GM12878 (cell line): Measurements from ENCODE around the gene CLEC4M. TPM values are rescaled to one million over a fixed set of nuclear protein-coding genes. Genes with fewer than 3 reads are reported as not detected.

Experiments
- ATAC-seq: fragments of 200-7000 bp; cut with Tn5 transposase; 3 replicates; pipeline ENCODE4 v1.9.1; 2020; ENCODE audit warnings: mild to moderate bottlenecking, moderate library complexity
- BruUV-seq: library from RNA; stranded (reverse); fragments of 400-500 nt; replicated peaks from 2 replicates; lab custom pipeline; 2021; lab: Mats Ljungman, UMichigan
- CTCF ChIA-PET: fragments of 300-600 bp; sonication (Branson Sonifier 250); formaldehyde crosslinking; extraction: SDS; loops from one replicate; lab custom pipeline; 2021; ENCODE audit warnings: inconsistent platforms; lab: Yijun Ruan, JAX
- POLR2A ChIA-PET: fragments of 350-600 bp; formaldehyde crosslinking; extraction: SDS; loops from one replicate; lab custom pipeline; 2021; ENCODE audit warnings: inconsistent platforms; lab: Charles Lee
- RAD21 ChIA-PET: fragments of 300-600 bp; sonication (Branson Sonifier 250); formaldehyde crosslinking; loops from one replicate; lab custom pipeline; 2023; ENCODE audit warnings: antibody characterized with exemption; ENCODE audit not compliant: unreplicated experiment; lab: Charles Lee
- SMC1A ChIA-PET: fragments of 300-600 bp; sonication (Branson Sonifier 250); formaldehyde crosslinking; loops from one replicate; lab custom pipeline; 2023; ENCODE audit not compliant: unreplicated experiment, uncharacterized antibody; lab: Charles Lee
- DNase-seq: peaks from one replicate; pipeline ENCODE4 v3.0.0-alpha.2; 2011; ENCODE audit warnings: low read depth, low spot score
- FAIRE-seq: peaks from 3 replicates; lab custom pipeline; 2011; peaks lifted over from hg19 to GRCh38; lab: Jason Lieb, UNC
- H2AFZ ChIP-seq: 2 replicates; pipeline ENCODE4 v1.6.0; 2011; ENCODE audit warnings: low read depth, low read length, control low read depth; ENCODE audit not compliant: control insufficient read depth
- H3K27ac ChIP-seq: 2 replicates; pipeline ENCODE4 v1.5.1; 2011; ENCODE audit warnings: control low read depth; ENCODE audit not compliant: control insufficient read depth, insufficient read depth
- H3K27me3 ChIP-seq, 2 experiments: replicated peaks in 1 of 2; 2 replicates each; pipeline versions ENCODE4 v1.6.0 to v1.6.1; 2011; ENCODE audit warnings: low read length in 1 of 2; ENCODE audit not compliant: control insufficient read depth in 2 of 2, insufficient read depth in 2 of 2
- H3K36me3 ChIP-seq, 2 experiments: 2 replicates each; pipeline ENCODE4 v1.5.1; 2011; ENCODE audit warnings: low read length in 1 of 2; ENCODE audit not compliant: control insufficient read depth in 2 of 2, insufficient read depth in 2 of 2
- H3K4me1 ChIP-seq: 2 replicates; pipeline ENCODE4 v1.6.1; 2011; ENCODE audit warnings: mild to moderate bottlenecking, low read length, moderate library complexity, mixed read lengths; ENCODE audit not compliant: control insufficient read depth, insufficient read depth
- H3K4me2 ChIP-seq: 2 replicates; pipeline ENCODE4 v1.6.0; 2011; ENCODE audit warnings: control low read depth; ENCODE audit not compliant: control insufficient read depth, insufficient read depth
- H3K4me3 ChIP-seq: fragments of 200-600 bp; sonication (generic); 2 replicates; pipeline ENCODE4 v1.5.1; 2016
- H3K79me2 ChIP-seq: 2 replicates; pipeline ENCODE4 v1.6.0; 2011; ENCODE audit warnings: low read length; ENCODE audit not compliant: control insufficient read depth, insufficient read depth
- H3K9ac ChIP-seq: 2 replicates; pipeline ENCODE4 v1.8.0; 2011; ENCODE audit warnings: low read length, control low read depth, mixed read lengths; ENCODE audit not compliant: control insufficient read depth, insufficient read depth
- H3K9me3 ChIP-seq: replicated peaks from 3 replicates; pipeline ENCODE4 v1.5.1; 2011; ENCODE audit warnings: mild to moderate bottlenecking, low read length; ENCODE audit not compliant: control insufficient read depth, insufficient read depth
- H4K20me1 ChIP-seq: 2 replicates; pipeline ENCODE4 v1.6.0; 2011; ENCODE audit not compliant: control insufficient read depth, insufficient read depth
- BCL3 ChIP-seq: IDR thresholded peaks from 2 replicates; pipeline ENCODE4 v1.6.1; 2011; ENCODE audit warnings: borderline replicate concordance, low read depth, mild to moderate bottlenecking, moderate library complexity, low read length; ENCODE audit not compliant: insufficient read depth, poor library complexity, severe bottlenecking
- CEBPB ChIP-seq, 2 experiments: fragments of 150-350 bp in 1 of 2; IDR thresholded peaks; 2 replicates each; pipeline ENCODE4 v1.6.1; 2012 to 2014; ENCODE audit warnings: low read depth in 2 of 2, low read length in 2 of 2, borderline replicate concordance in 1 of 2, inconsistent platforms in 1 of 2
- FOXK2 ChIP-seq: fragments of 450-650 bp; IDR thresholded peaks from 2 replicates; pipeline ENCODE4 v1.6.1; 2017; ENCODE audit warnings: mild to moderate bottlenecking, moderate library complexity
- MEF2B ChIP-seq: fragments of 450-650 bp; IDR thresholded peaks from 2 replicates; pipeline ENCODE4 v1.6.1; 2018; ENCODE audit warnings: mild to moderate bottlenecking, moderate library complexity; ENCODE audit not compliant: partially characterized antibody, poor library complexity, severe bottlenecking
- SMAD1 ChIP-seq: fragments of 450-650 bp; IDR thresholded peaks from 2 replicates; pipeline ENCODE4 v1.6.1; 2018; ENCODE audit warnings: mild to moderate bottlenecking, low read depth; ENCODE audit not compliant: partially characterized antibody
- STAT1 ChIP-seq: fragments of 450-650 bp; conservative IDR thresholded peaks from 2 replicates; pipeline ENCODE4 v1.6.1; 2014; ENCODE audit warnings: antibody characterized with exemption, mild to moderate bottlenecking
- TBL1XR1 ChIP-seq: IDR thresholded peaks from 2 replicates; pipeline ENCODE4 v1.6.1; 2012; ENCODE audit warnings: low read depth, low read length, improper control_type of control experiment
- USF2 ChIP-seq: IDR thresholded peaks from 2 replicates; pipeline ENCODE4 v1.6.1; 2011; ENCODE audit warnings: low read depth, low read length, improper control_type of control experiment, borderline replicate concordance
- ZNF274 ChIP-seq: IDR thresholded peaks from one replicate; pipeline ENCODE4 v1.8.0; 2011; ENCODE audit not compliant: insufficient read length, insufficient read depth
- WGBS: methylation state at CpG from one replicate; pipeline ENCODE4 v1.1.6; 2016; ENCODE audit warnings: low lambda C conversion rate; ENCODE audit not compliant: insufficient replicate concordance, insufficient coverage; ENCODE audit errors: missing lambda C conversion rate; 5-methylcytosine and 5-hydroxymethylcytosine counted together
- in situ Hi-C: fragments of 300-500 bp; cut with MboI; formaldehyde crosslinking; loops from 9 replicates; pipeline ENCODE4 v1.14.3; 2018; ENCODE audit warnings: mixed read lengths
- intact Hi-C: fragments of 100-400 bp; cut with micrococcal nuclease; formaldehyde crosslinking; loops from one replicate; pipeline ENCODE4 v1.14.2; 2022; ENCODE audit not compliant: unreplicated experiment
- polyA plus RNA-seq, 11 experiments: library from polyadenylated mRNA; depleted of rRNA in 4 of 11; unstranded in 6 of 11; stranded (reverse) in 5 of 11; fragments of >200 nt; fragmentation: Nextera tagmentation in 4 of 11; fragmentation: Illumina TruSeq in 1 of 11; extraction: Ambion mirVana in 4 of 11; extraction: Trizol in 1 of 11; gene quantifications; 1 replicate in 1 of 11; 2 replicates in 10 of 11; pipeline versions ENCODE4 v1.2.1 to v1.2.3, GENCODE V29; 2011 to 2016; ENCODE audit warnings: inconsistent platforms in 2 of 11, missing spikeins in 2 of 11, low read depth in 1 of 11
- total RNA-seq, 4 experiments: library from RNA; depleted of rRNA in 3 of 4; stranded (reverse); fragments of >200 nt in 3 of 4; fragmentation: Illumina TruSeq in 1 of 4; extraction: Trizol in 1 of 4; gene quantifications; 2 replicates each; pipeline versions ENCODE4 v1.2.1 to v1.2.3, GENCODE V29; 2013 to 2021
- TF ChIP-seq, protein P1 (sequence below): fragments of 450-650 bp; IDR thresholded peaks from 2 replicates; pipeline ENCODE4 v1.6.1; 2017; ENCODE audit warnings: antibody characterized with exemption, mild to moderate bottlenecking, moderate library complexity
- TF ChIP-seq, protein P2 (sequence below): fragments of 450-650 bp; IDR thresholded peaks from 2 replicates; pipeline ENCODE4 v1.6.1; 2016; ENCODE audit warnings: mild to moderate bottlenecking

Gene CLEC4M
- total and polyA plus RNA-seq, 10 of the 15 experiments (the other 5 are each of a cell fraction or from before 2014, with no cell fraction given): 0.11 to 0.42 (median 0.25) TPM; not detected in 1

DNA sequence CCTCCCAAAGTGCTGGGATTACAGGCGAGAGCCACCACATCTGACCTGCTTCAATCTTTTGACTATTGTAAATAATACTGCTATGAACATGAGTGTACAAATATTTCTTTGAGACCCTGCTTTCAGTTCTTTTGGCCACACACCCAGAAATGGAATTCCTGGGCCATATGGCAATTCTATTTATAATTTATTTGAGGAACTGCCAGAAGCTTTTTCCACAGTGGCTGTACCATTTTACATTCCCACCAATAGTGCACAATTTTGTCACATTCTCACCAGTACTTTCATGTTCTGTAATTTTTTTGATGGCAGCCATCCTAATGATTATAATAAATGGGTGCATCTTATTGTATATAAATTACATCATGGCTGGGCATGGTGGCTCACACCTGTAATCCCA is 47.4 kb upstream of the CLEC4M start (continued):
- TF ChIP-seq, protein P1, sequence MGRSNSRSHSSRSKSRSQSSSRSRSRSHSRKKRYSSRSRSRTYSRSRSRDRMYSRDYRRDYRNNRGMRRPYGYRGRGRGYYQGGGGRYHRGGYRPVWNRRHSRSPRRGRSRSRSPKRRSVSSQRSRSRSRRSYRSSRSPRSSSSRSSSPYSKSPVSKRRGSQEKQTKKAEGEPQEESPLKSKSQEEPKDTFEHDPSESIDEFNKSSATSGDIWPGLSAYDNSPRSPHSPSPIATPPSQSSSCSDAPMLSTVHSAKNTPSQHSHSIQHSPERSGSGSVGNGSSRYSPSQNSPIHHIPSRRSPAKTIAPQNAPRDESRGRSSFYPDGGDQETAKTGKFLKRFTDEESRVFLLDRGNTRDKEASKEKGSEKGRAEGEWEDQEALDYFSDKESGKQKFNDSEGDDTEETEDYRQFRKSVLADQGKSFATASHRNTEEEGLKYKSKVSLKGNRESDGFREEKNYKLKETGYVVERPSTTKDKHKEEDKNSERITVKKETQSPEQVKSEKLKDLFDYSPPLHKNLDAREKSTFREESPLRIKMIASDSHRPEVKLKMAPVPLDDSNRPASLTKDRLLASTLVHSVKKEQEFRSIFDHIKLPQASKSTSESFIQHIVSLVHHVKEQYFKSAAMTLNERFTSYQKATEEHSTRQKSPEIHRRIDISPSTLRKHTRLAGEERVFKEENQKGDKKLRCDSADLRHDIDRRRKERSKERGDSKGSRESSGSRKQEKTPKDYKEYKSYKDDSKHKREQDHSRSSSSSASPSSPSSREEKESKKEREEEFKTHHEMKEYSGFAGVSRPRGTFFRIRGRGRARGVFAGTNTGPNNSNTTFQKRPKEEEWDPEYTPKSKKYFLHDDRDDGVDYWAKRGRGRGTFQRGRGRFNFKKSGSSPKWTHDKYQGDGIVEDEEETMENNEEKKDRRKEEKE: no peak
- no peak for TF ChIP-seq TBL1XR1

DNA sequence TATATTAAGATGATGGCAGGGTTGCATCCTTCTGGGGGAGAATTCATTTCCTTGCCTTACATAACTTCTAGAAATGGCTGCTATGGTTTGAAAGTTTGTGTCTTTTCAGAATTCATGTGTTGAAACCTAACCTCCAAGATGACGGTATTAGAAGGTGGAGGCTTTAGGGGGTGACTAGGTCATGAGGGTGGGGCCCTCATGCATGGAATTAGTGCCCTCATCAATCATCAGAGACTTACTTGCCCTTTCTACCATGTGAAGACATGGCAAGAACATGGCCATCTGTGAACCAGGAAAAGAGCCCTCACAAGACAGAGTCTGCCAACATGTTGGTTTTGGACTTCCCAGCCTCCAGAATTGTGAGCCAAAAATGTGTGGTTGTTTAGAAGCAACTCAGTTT is 46.3 kb upstream of the CLEC4M start:
- FAIRE-seq (no peak), ATAC-seq (no peak), DNase-seq (no peak)
- RAD21 ChIA-PET: no interaction called here
- Histone ChIP-seq H3K9ac (no peak overlapping the region), H4K20me1 (no peaks in the 10 kb centered on the region), H3K4me1 (peaks cover 13% of the 10 kb centered on the region), H2AFZ (no peak overlapping the region), H3K27me3 (no peaks in the 10 kb centered on the region), H3K27ac (no peak overlapping the region), H3K36me3 (no peaks in the 10 kb centered on the region), H3K79me2 (no peaks in the 10 kb centered on the region), H3K4me2 (no peak overlapping the region), H3K9me3 (peaks cover 8% of the 10 kb centered on the region; the same call in 2 of the 3 replicates), H3K4me3 (no peak overlapping the region)
- POLR2A ChIA-PET: interaction anchor here (1.0 kb wide), 1 partner anchor 18 kb away, joined by 3 read pairs; no protein-coding TSS in a partner anchor
- CTCF ChIA-PET: no interaction called here
- intact Hi-C loops: no loop called here
- WGBS: 100% methylated on average over 1 of the region's 1 CpG
- in situ Hi-C loops: no loop called here
- SMC1A ChIA-PET: no interaction called here
- no TSS peak for BruUV-seq
- TF ChIP-seq, protein P2, sequence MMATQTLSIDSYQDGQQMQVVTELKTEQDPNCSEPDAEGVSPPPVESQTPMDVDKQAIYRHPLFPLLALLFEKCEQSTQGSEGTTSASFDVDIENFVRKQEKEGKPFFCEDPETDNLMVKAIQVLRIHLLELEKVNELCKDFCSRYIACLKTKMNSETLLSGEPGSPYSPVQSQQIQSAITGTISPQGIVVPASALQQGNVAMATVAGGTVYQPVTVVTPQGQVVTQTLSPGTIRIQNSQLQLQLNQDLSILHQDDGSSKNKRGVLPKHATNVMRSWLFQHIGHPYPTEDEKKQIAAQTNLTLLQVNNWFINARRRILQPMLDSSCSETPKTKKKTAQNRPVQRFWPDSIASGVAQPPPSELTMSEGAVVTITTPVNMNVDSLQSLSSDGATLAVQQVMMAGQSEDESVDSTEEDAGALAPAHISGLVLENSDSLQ: no peak
- no peak for TF ChIP-seq CEBPB (IDR thresholded peaks at IDR 0.05; ENCODE audit: borderline replicate concordance in 1 of 2, low read depth in 2 of 2, low read length in 2 of 2)
- TF ChIP-seq MEF2B: no peak
- no peak for TF ChIP-seq FOXK2
- no peak for TF ChIP-seq BCL3
- no peak for TF ChIP-seq ZNF274
- TF ChIP-seq USF2: no peak
- TF ChIP-seq STAT1: no peak
- TF ChIP-seq SMAD1: no peak
